ENCODE results near the gene NCAPG. TPM values are rescaled to one million over a fixed set of nuclear protein-coding genes. Genes with fewer than 3 reads are reported as not detected.
"Not testable (repeated sequence)": the region's sequence is repeated elsewhere in the genome, so short reads cannot be mapped to it uniquely, and the experiment has no call there.

NCAPG gene
- total and polyA plus RNA-seq, 2 of the 4 experiments (the other 2 are of a cell fraction) = 10.9 to 26.7 TPM

DNA sequence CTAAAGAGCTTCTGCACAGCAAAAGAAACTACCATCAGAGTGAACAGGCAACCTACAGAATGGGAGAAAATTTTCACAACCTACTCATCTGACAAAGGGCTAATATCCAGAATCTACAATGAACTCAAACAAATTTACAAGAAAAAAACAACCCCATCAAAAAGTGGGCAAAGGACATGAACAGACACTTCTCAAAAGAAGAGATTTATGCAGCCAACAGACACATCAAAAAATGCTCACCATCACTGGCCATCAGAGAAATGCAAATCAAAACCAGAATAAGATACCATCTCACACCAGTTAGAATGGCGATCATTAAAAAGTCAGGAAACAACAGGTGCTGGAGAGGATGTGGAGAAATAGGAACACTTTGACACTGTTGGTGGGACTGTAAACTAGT, 39.5 kb downstream of the NCAPG start:
- POLR2A ChIA-PET (ENCODE audit: unreplicated experiment); CTCF ChIA-PET; H3K9ac ChIP-seq (ENCODE audit: low read depth, low read length): not testable (repeated sequence)

More for the DNA sequence above, 39.5 kb downstream of the NCAPG start:
- dilution Hi-C loops (cut with HindIII; ENCODE audit: low sequenced_read_pairs, unreplicated experiment); H3K27me3 ChIP-seq (ENCODE audit: control insufficient read depth, insufficient read depth, low read length); H2BK15ac ChIP-seq (ENCODE audit: low read depth, low read length); H4K20me1 ChIP-seq (ENCODE audit: insufficient read depth, low read length); intact Hi-C loops (cut with micrococcal nuclease); BruUV-seq (replicated peaks); H3K27ac ChIP-seq (ENCODE audit: insufficient read depth, low read length); DNase-seq; H3K4me1 ChIP-seq (ENCODE audit: control insufficient read depth, insufficient read depth, low read length); H3K79me1 ChIP-seq (ENCODE audit: low read depth in 1 of 2, low read length in 2 of 2); H3K18ac ChIP-seq (ENCODE audit: low read depth, low read length); H3K23ac ChIP-seq (ENCODE audit: low read depth, low read length); H3K56ac ChIP-seq (ENCODE audit: extremely low read depth, insufficient read depth, low read length); H2BK5ac ChIP-seq (ENCODE audit: low read depth, low read length, poor library complexity, severe bottlenecking); H3K36me3 ChIP-seq (ENCODE audit: control insufficient read depth, insufficient read depth, low read length); H3K4me2 ChIP-seq (ENCODE audit: low read depth, low read length); in situ Hi-C loops (cut with MboI; ENCODE audit: low sequenced_read_pairs); H2AK5ac ChIP-seq (ENCODE audit: low read depth, low read length); H4K8ac ChIP-seq (ENCODE audit: low read depth in 2 of 2, low read length in 2 of 2); H3K4me3 ChIP-seq (ENCODE audit: insufficient read depth, low read depth, low read length); H2BK120ac ChIP-seq (ENCODE audit: low read depth, low read length); H2AK9ac ChIP-seq (replicated peaks; ENCODE audit: low read depth, low read length, poor library complexity); H2AFZ ChIP-seq (replicated peaks; ENCODE audit: low read length, poor library complexity); H3K4ac ChIP-seq (ENCODE audit: low read depth, low read length); H4K91ac ChIP-seq (ENCODE audit: insufficient read depth, low read depth, low read length); H2BK20ac ChIP-seq (ENCODE audit: low read depth, low read length); H3K9me3 ChIP-seq (ENCODE audit: control insufficient read depth, insufficient read depth, low read length); H4K5ac ChIP-seq (ENCODE audit: low read depth, low read length); H3K9me1 ChIP-seq (ENCODE audit: insufficient read depth, low read length); H3K14ac ChIP-seq (replicated peaks; ENCODE audit: low read depth, low read length); ATAC-seq (ENCODE audit: low read depth): not testable (repeated sequence)
- no CpG with 5 or more reads among the region's 1 CpG for WGBS, 2 experiments (ENCODE audit: extremely low coverage in 2 of 2, insufficient read length in 1 of 2)
